T-cell (primary cell): ENCODE measurements around the gene CHD8. TPM values are rescaled to one million over a fixed set of nuclear protein-coding genes. Genes with fewer than 3 reads are reported as not detected.

Source experiments
- ATAC-seq, 4 experiments: fragments of 200-7000 bp in 3 of 4; fragments of 150-1000 bp in 1 of 4; cut with Tn5 transposase; replicated peaks in 1 of 4; 1 replicate in 3 of 4; 2 replicates in 1 of 4; pipeline ENCODE4 v1.10.0; 2021; ENCODE audit warnings: moderate library complexity in 3 of 4, mild to moderate bottlenecking in 2 of 4, moderate number of reproducible peaks in 1 of 4
- CTCF ChIA-PET, 2 donors: fragments of 300-600 bp; sonication (Branson Sonifier 250); formaldehyde crosslinking; loops; one replicate each; lab custom pipeline; 2022; ENCODE audit warnings: antibody characterized with exemption in 2 of 2; lab: Charles Lee
- POLR2A ChIA-PET, 2 donors: fragments of 300-600 bp; sonication (Branson Sonifier 250); formaldehyde crosslinking; loops; one replicate each; lab custom pipeline; 2022; ENCODE audit warnings: antibody characterized with exemption in 2 of 2; lab: Charles Lee
- DNase-seq, 35 experiments: peaks; one replicate each; pipeline versions ENCODE4 v3.0.0 to v3.0.0-alpha.2; 2013 to 2023
- H3K27ac ChIP-seq: one replicate; pipeline ENCODE4 v1.5.1; 2013; ENCODE audit warnings: low read length
- H3K27me3 ChIP-seq, 2 experiments: replicated peaks in 1 of 2; 1 replicate in 1 of 2; 2 replicates in 1 of 2; pipeline versions ENCODE4 v1.6.1 to v1.7.0; 2013; ENCODE audit warnings: low read length in 1 of 2, mixed read lengths in 1 of 2; ENCODE audit not compliant: control insufficient read depth in 2 of 2, insufficient read depth in 2 of 2; ENCODE audit errors: extremely low read depth in 1 of 2
- H3K36me3 ChIP-seq, 2 donors: 1 replicate in 1 of 2; 2 replicates in 1 of 2; pipeline versions ENCODE4 v1.6.1 to v1.7.0; 2013; ENCODE audit warnings: low read length in 1 of 2; ENCODE audit not compliant: control insufficient read depth in 2 of 2, insufficient read depth in 1 of 2; ENCODE audit errors: extremely low read depth in 1 of 2
- H3K4me1 ChIP-seq, 2 experiments: 1 replicate in 1 of 2; 2 replicates in 1 of 2; pipeline versions ENCODE4 v1.6.1 to v1.7.0; 2013; ENCODE audit warnings: low read length in 2 of 2, mixed read lengths in 1 of 2; ENCODE audit not compliant: insufficient read depth in 2 of 2, control insufficient read depth in 1 of 2; ENCODE audit errors: extremely low read depth in 1 of 2
- H3K4me3 ChIP-seq, 2 donors: 1 replicate in 1 of 2; 2 replicates in 1 of 2; pipeline versions ENCODE4 v1.5.1 to v1.7.0; 2013; ENCODE audit warnings: mild to moderate bottlenecking in 2 of 2, low read length in 1 of 2, moderate library complexity in 1 of 2; ENCODE audit not compliant: control insufficient read depth in 1 of 2; ENCODE audit errors: extremely low read depth in 1 of 2
- H3K9me3 ChIP-seq: 2 replicates; pipeline ENCODE4 v1.7.0; 2013
- H3K27ac Mint-ChIP-seq, 2 donors: one replicate each; pipeline ENCODE4 v1.8.0; 2020 to 2021; ENCODE audit warnings: mild to moderate bottlenecking in 2 of 2, mixed read lengths in 2 of 2
- H3K27me3 Mint-ChIP-seq, 2 donors: one replicate each; pipeline ENCODE4 v1.8.0; 2021 to 2022; ENCODE audit warnings: mixed read lengths in 2 of 2
- H3K36me3 Mint-ChIP-seq: one replicate; pipeline ENCODE4 v1.8.0; 2021; ENCODE audit warnings: mixed read lengths
- H3K4me1 Mint-ChIP-seq, 3 donors: one replicate each; pipeline ENCODE4 v1.8.0; 2020 to 2022; ENCODE audit warnings: mixed read lengths in 3 of 3, mild to moderate bottlenecking in 1 of 3
- H3K4me3 Mint-ChIP-seq, 3 donors: one replicate each; pipeline ENCODE4 v1.8.0; 2020 to 2022; ENCODE audit warnings: mild to moderate bottlenecking in 3 of 3, mixed read lengths in 3 of 3, moderate library complexity in 3 of 3
- H3K9me3 Mint-ChIP-seq, 3 donors: one replicate each; pipeline ENCODE4 v1.8.0; 2020 to 2022; ENCODE audit warnings: mixed read lengths in 3 of 3
- WGBS: methylation state at CpG from one replicate; pipeline ENCODE4 v1.1.5; 2013; ENCODE audit warnings: missing lambda C conversion rate; ENCODE audit not compliant: insufficient coverage; 5-methylcytosine and 5-hydroxymethylcytosine counted together
- total RNA-seq, 35 experiments: library from RNA in 6 of 35; stranded (reverse) in 6 of 35; fragments of 120-200 nt in 1 of 35; gene quantifications; one replicate each; pipeline versions ENCODE4 v1.2.1 to v1.2.4 and lab custom pipeline; 2013 to 2026

Gene CHD8
- total RNA-seq: 100 to 1,000 TPM; 125 to 133 (median 131) TPM
- total RNA-seq (2013): 102 TPM
- total RNA-seq (lab: John Stamatoyannopoulos, UW): 175 to 320 (median 213) reads per million in 29 experiments

- H3K27me3 ChIP-seq: no peaks in the 10 kb centered on the region
- H3K36me3 ChIP-seq: peaks cover 2 to 13% of the 10 kb centered on the region in 2 donors
- peaks cover 10 to 36% of the 10 kb centered on the region in 2 experiments for H3K4me1 ChIP-seq
- no peaks in the 10 kb centered on the region for H3K9me3 Mint-ChIP-seq
- H3K27me3 Mint-ChIP-seq: no peaks in the 10 kb centered on the region
- H3K36me3 Mint-ChIP-seq: peaks cover 10% of the 10 kb centered on the region
- peak within 1 kb of the TSS; percentile 87 to 92 for H3K4me3 ChIP-seq
- peak; percentile 94 to 100 (median 99) for DNase-seq
- peak; percentile 95 to 98 (median 97) for ATAC-seq
- H3K27ac ChIP-seq: peak within 1 kb of the TSS; percentile 85
- H3K9me3 ChIP-seq: no peaks in the 10 kb centered on the region
- peaks cover 33 to 51% (median 39%) of the 10 kb centered on the region in 3 donors for H3K4me1 Mint-ChIP-seq
- H3K4me3 Mint-ChIP-seq: peak within 1 kb of the TSS; percentile 93 to 95 (median 93)
- ChIA-PET POLR2A (interaction anchor here (0.6 to 2.3 kb wide), 9 partner anchors 12 to 230 kb away, joined by 3 to 48 read pairs (median 5); partner anchors contain the start of genes METTL3 (in 1 of the 2), RAB2B (in 1 of the 2), SUPT16H (in 1 of the 2) and TOX4 (in 1 of the 2)), CTCF (interaction anchor here (0.6 to 3.2 kb wide), 22 partner anchors 10 to 239 kb away, joined by 3 to 100 read pairs (median 4); partner anchors contain the start of genes TOX4 (in 2 of the 2), METTL3 (in 1 of the 2), RAB2B (in 1 of the 2) and SUPT16H (in 1 of the 2))
- WGBS: under 1% methylated on average over 23 of the region's 36 CpGs
- H3K27ac Mint-ChIP-seq: peak within 1 kb of the TSS; percentile 98 to 99
These were observed at the start of gene CHD8 for GRCh38 chr14:21455912-21456667. Gene CHD8, minus strand, starts transcription at chr14:21456123. Its CDS starts 24,480 bp downstream, at chr14:21431643.

- CTCF ChIA-PET: interaction anchor here in 1 of 2 donors (0.5 to 1.0 kb wide), 3 partner anchors 20 to 28 kb away, joined by 3 to 4 read pairs (median 3); partner anchors contain the start of genes RAB2B and TOX4
- Histone ChIP-seq H3K36me3 (peaks cover 0 to 46% of the 10 kb centered on the region in 2 donors), H3K27me3 (no peaks in the 10 kb centered on the region), H3K4me3 (no peak overlapping the region), H3K4me1 (peaks cover 7 to 17% of the 10 kb centered on the region in 2 experiments), H3K27ac (peak overlapping the region; percentile 21), H3K9me3 (no peaks in the 10 kb centered on the region)
- H3K4me1 Mint-ChIP-seq: peaks cover 44 to 55% (median 45%) of the 10 kb centered on the region in 3 donors
- peaks cover 28% of the 10 kb centered on the region for H3K36me3 Mint-ChIP-seq
- POLR2A ChIA-PET: interaction anchor here in 1 of 2 donors (0.6 kb wide), 1 partner anchor 10 kb away, joined by 3 read pairs; no protein-coding TSS in a partner anchor
- no peaks in the 10 kb centered on the region for H3K27me3 Mint-ChIP-seq
- H3K9me3 Mint-ChIP-seq: no peaks in the 10 kb centered on the region
- no peak for DNase-seq
- peak overlapping the region in 1 of 3 donors; percentile 13 for H3K4me3 Mint-ChIP-seq
- peak overlapping the region; percentile 55 to 74 for H3K27ac Mint-ChIP-seq
- peak in 1 of 4 experiments; percentile 51 for ATAC-seq
These were observed 49.2 kb upstream of the CHD8 start for GRCh38 chr14:21505012-21505553.

GRCh38 chr14:21503376-21503775 is 47.5 kb upstream of the CHD8 start:
- Mint-ChIP-seq H3K4me3 (no peak overlapping the region), H3K27ac (peak overlapping the region in 1 of 2 donors; percentile 76), H3K36me3 (peaks cover 43% of the 10 kb centered on the region), H3K9me3 (no peaks in the 10 kb centered on the region), H3K27me3 (no peaks in the 10 kb centered on the region), H3K4me1 (peaks cover 42 to 54% (median 45%) of the 10 kb centered on the region in 3 donors)
- 100% methylated on average over 2 of the region's 4 CpGs for WGBS
- CTCF ChIA-PET: no interaction called here
- Histone ChIP-seq H3K4me3 (no peak overlapping the region), H3K36me3 (peaks cover 0 to 64% of the 10 kb centered on the region in 2 donors), H3K27me3 (no peaks in the 10 kb centered on the region), H3K9me3 (no peaks in the 10 kb centered on the region), H3K4me1 (peaks cover 6 to 12% of the 10 kb centered on the region in 2 experiments), H3K27ac (no peak overlapping the region)
- POLR2A ChIA-PET: interaction anchor here in 1 of 2 donors (0.5 kb wide), 1 partner anchor 53 kb away, joined by 4 read pairs; no protein-coding TSS in a partner anchor
- no peak for ATAC-seq
- no peak for DNase-seq

- POLR2A ChIA-PET: interaction anchor here in 1 of 2 donors (0.6 to 0.8 kb wide), 2 partner anchors 25 to 378 kb away, joined by 3 read pairs; no protein-coding TSS in a partner anchor
- no peak overlapping the region for H3K27ac Mint-ChIP-seq
- WGBS: 100% methylated on average over 2 of the region's 5 CpGs
These were observed 45.6 kb upstream of the CHD8 start for GRCh38 chr14:21501568-21501967.

GRCh38 chr14:21498540-21499526 is 42.9 kb upstream of the CHD8 start:
- WGBS: 56% methylated on average over 3 of the region's 5 CpGs
- H3K4me3 Mint-ChIP-seq: no peak overlapping the region
- Histone ChIP-seq H3K4me1 (peaks cover 4 to 6% of the 10 kb centered on the region in 2 experiments), H3K9me3 (no peaks in the 10 kb centered on the region), H3K36me3 (peaks cover 0 to 91% of the 10 kb centered on the region in 2 donors), H3K27ac (peak overlapping the region; percentile 11), H3K4me3 (no peak overlapping the region), H3K27me3 (no peaks in the 10 kb centered on the region)
- H3K36me3 Mint-ChIP-seq: peaks cover 58% of the 10 kb centered on the region
- H3K27me3 Mint-ChIP-seq: no peaks in the 10 kb centered on the region
- ChIA-PET POLR2A (interaction anchor here (0.6 to 1.5 kb wide), 6 partner anchors 9 to 57 kb away, joined by 3 to 27 read pairs (median 4); partner anchors contain the start of gene METTL3 (in 1 of the 2)), CTCF (interaction anchor here (0.6 to 2.9 kb wide), 34 partner anchors 9 to 1417 kb away, joined by 3 to 50 read pairs (median 6); partner anchors contain the start of genes METTL3 (in 2 of the 2), RAB2B (in 2 of the 2), TOX4 (in 2 of the 2) and CHD8 (in 1 of the 2))
- H3K4me1 Mint-ChIP-seq: peaks cover 20 to 31% (median 23%) of the 10 kb centered on the region in 3 donors
- peak overlapping the region; percentile 58 to 77 for H3K27ac Mint-ChIP-seq
- no peaks in the 10 kb centered on the region for H3K9me3 Mint-ChIP-seq
- peak; percentile 54 to 91 (median 64) for ATAC-seq
- peak in 14 of 35 experiments; percentile 4 to 79 (median 26) for DNase-seq

More at GRCh38 chr14:21501568-21501967, 45.6 kb upstream of the CHD8 start:
- CTCF ChIA-PET: interaction anchor here in 1 of 2 donors (2.8 kb wide), 1 partner anchor 10 kb away, joined by 10 read pairs; the partner anchor contains the start of gene METTL3
- H3K27me3 ChIP-seq: no peaks in the 10 kb centered on the region
- no peaks in the 10 kb centered on the region for H3K9me3 Mint-ChIP-seq
- no peak overlapping the region for H3K4me3 ChIP-seq
- no peaks in the 10 kb centered on the region for H3K27me3 Mint-ChIP-seq
- H3K4me3 Mint-ChIP-seq: no peak overlapping the region
- no peaks in the 10 kb centered on the region for H3K9me3 ChIP-seq
- H3K4me1 ChIP-seq: peaks cover 6 to 8% of the 10 kb centered on the region in 2 experiments
- ATAC-seq (no peak), DNase-seq (no peak)
- peaks cover 0 to 71% of the 10 kb centered on the region in 2 donors for H3K36me3 ChIP-seq
- H3K27ac ChIP-seq: no peak overlapping the region
- peaks cover 41% of the 10 kb centered on the region for H3K36me3 Mint-ChIP-seq
- peaks cover 32 to 41% (median 32%) of the 10 kb centered on the region in 3 donors for H3K4me1 Mint-ChIP-seq
